BJ (cell line): ENCODE measurements around the gene ADSS1. TPM values are rescaled to one million over a fixed set of nuclear protein-coding genes. Genes with fewer than 3 reads are reported as not detected.

ENCODE experiments used
- CTCF ChIA-PET: fragments of 350-600 bp; formaldehyde crosslinking; extraction: SDS; loops from one replicate; lab custom pipeline; 2021; ENCODE audit warnings: antibody characterized with exemption, inconsistent platforms; lab: Yijun Ruan, JAX
- POLR2A ChIA-PET: fragments of 300-600 bp; sonication (Branson Sonifier 250); formaldehyde crosslinking; extraction: SDS; loops from one replicate; lab custom pipeline; 2021; ENCODE audit warnings: antibody characterized with exemption; lab: Charles Lee
- DNase-seq: peaks from one replicate; pipeline ENCODE4 v3.0.0-alpha.2; 2011; ENCODE audit warnings: low read depth
- H3K27me3 ChIP-seq: 2 replicates; pipeline ENCODE4 v1.6.0; 2011; ENCODE audit warnings: low read length; ENCODE audit not compliant: control insufficient read depth, insufficient read depth
- H3K36me3 ChIP-seq: 2 replicates; pipeline ENCODE4 v1.5.1; 2011; ENCODE audit warnings: low read length; ENCODE audit not compliant: control insufficient read depth, insufficient read depth
- H3K4me3 ChIP-seq: 2 replicates; pipeline ENCODE4 v1.5.1; 2011; ENCODE audit warnings: low read depth, mild to moderate bottlenecking, control low read depth, low read length
- CTCF ChIP-seq: IDR thresholded peaks from 2 replicates; pipeline ENCODE4 v1.5.1; 2011; ENCODE audit warnings: low read depth, mild to moderate bottlenecking, control low read depth, inconsistent platforms, low read length, moderate library complexity; ENCODE audit not compliant: insufficient read depth
- polyA plus RNA-seq: library from polyadenylated mRNA; depleted of rRNA; stranded (reverse); fragments of >200 nt; gene quantifications from 2 replicates; pipeline ENCODE4 v1.2.3, GENCODE V29; 2011

ADSS1 gene
- polyA plus RNA-seq, 1 experiment: 4.5 TPM

GRCh38 chr14:104741803-104742251, 17.8 kb downstream of the ADSS1 start:
- no peak for DNase-seq
- H3K27me3 ChIP-seq: no peaks in the 10 kb centered on the region
- ChIA-PET POLR2A (no interaction called here), CTCF (interaction anchor here (0.6 kb wide), 1 partner anchor 64 kb away, joined by 3 read pairs; no protein-coding TSS in a partner anchor)
- H3K36me3 ChIP-seq: no peaks in the 10 kb centered on the region; the same call in 1 of the 2 replicates
- TF ChIP-seq CTCF: no peak
- no peak overlapping the region for H3K4me3 ChIP-seq

DNA sequence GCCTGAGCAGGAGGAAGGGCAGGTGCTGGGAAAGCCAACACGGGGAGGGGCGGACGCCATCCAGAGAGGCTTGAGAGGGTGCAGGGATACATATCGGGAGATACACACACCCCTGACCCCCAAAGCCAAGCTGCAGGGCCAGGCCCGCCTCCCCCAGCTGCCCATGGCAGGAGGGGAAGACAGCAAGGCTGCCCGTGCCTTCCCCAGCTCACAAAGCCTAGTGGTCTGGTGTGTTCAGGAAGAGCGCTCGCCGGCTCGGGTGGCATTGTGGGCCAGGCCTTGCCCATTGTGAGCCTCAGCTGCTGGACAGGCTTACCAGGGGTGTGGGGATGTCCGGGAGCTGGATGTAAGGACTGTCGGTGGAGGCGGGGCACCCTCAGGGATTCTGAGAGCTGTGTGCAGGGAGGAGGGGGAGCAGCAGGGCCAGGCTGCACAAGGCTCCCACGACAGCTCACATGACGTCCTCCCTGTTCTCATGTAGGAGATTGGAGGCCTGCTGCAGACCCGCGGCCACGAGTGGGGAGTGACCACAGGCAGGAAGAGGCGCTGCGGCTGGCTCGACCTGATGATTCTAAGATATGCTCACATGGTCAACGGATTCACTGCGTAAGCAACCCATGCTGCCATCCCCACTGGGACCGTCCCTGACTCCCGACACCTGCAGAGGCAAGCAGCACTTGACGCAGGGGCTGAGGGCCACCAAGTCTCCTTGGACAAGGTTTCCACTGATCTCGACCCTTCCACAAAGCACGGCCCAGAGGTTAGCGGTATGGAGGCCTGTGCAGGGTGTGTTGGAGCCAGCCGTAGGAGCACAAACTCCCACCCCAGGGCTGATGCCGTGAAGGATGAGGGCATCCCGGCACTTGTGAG, 18.8 kb downstream of the ADSS1 start:
- Histone ChIP-seq H3K36me3 (no peaks in the 10 kb centered on the region; the same call in 1 of the 2 replicates), H3K27me3 (no peaks in the 10 kb centered on the region), H3K4me3 (no peak overlapping the region)
- CTCF ChIA-PET: interaction anchor here (0.6 to 1.3 kb wide), 2 partner anchors 17 to 27 kb away, joined by 3 read pairs; no protein-coding TSS in a partner anchor
- no peak for TF ChIP-seq CTCF
- no peak for DNase-seq
- POLR2A ChIA-PET: no interaction called here

DNA sequence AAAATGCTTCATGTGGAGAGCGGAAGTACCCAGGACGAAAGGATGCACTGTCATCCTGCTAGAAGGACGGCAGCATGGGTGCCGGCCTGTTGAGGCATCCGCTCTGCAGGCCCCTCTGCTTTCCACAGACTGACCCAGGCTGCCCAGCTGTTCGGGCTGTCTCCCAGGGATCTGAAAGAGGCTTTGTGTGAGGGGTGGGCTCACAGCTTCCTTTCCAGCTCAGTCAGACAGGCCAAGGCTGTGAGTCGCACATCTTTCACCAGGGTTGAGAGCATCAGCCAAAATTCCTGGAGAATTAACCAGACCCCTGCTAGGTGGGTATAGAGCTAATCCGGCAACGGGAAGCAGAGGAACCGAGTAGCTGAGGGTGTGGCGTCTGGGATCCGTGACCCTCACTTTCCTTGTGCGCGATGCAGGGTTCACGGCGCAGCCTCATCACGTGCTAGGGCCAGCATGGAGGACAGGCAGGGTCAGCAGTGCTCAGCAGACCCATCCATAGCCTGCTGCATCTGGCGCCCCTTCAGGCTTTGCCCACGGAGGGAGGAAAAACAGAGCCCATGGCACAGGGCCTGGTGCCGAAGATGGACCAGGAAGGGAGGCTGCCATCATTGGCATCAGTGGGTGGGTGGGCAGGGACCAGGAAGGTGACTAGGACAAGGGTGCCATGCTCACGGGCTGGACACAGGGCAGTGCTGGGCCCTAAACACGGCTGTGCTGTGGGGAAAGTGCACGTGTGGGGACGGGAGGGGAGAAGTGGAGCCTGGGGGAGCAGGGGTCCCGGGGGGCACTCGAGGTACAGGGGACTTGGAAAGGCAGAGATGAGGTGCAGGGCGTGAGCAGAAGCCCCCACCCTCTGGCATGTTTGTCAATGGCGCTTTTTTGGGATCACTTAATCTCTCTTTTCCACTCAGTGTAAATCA, 19.7 kb downstream of the ADSS1 start:
- no peaks in the 10 kb centered on the region; the same call in 1 of the 2 replicates for H3K36me3 ChIP-seq
- CTCF ChIA-PET: interaction anchor here (1.3 kb wide), 1 partner anchor 18 kb away, joined by 3 read pairs; no protein-coding TSS in a partner anchor
- no peak overlapping the region for H3K4me3 ChIP-seq
- POLR2A ChIA-PET: no interaction called here
- TF ChIP-seq CTCF: no peak
- no peak for DNase-seq
- no peaks in the 10 kb centered on the region for H3K27me3 ChIP-seq

GRCh38 chr14:104744484-104744883, 20.5 kb downstream of the ADSS1 start:
- Histone ChIP-seq H3K27me3 (no peaks in the 10 kb centered on the region), H3K4me3 (no peak overlapping the region), H3K36me3 (no peaks in the 10 kb centered on the region; the same call in 1 of the 2 replicates)
- no peak for DNase-seq
- TF ChIP-seq CTCF: no peak
- POLR2A ChIA-PET: no interaction called here
- CTCF ChIA-PET: interaction anchor here (1.1 to 7.5 kb wide), 2 partner anchors 19 to 82 kb away, joined by 3 to 49 read pairs; partner anchors contain the start of gene ADSS1
